HEK293 (cell line): ENCODE results near the gene FRMD8.
A peak's percentile ranks its signal among the peaks of the same experiment; 100 is the strongest.

Source experiments
- GLIS1 ChIP-seq: fragments of 450-650 bp; formaldehyde crosslinking; IDR thresholded peaks from 2 replicates; pipeline ENCODE4 v1.5.1; 2016; ENCODE audit warnings: missing biosample characterization, missing genetic modification characterization
- HOXD13 ChIP-seq: sonication (generic); formaldehyde crosslinking; IDR thresholded peaks from 2 replicates; pipeline ENCODE4 v1.8.0; 2022; ENCODE audit warnings: missing genetic modification reagents, borderline replicate concordance
- KLF16 ChIP-seq: fragments of 450-650 bp; formaldehyde crosslinking; IDR thresholded peaks from 2 replicates; pipeline ENCODE4 v1.5.1; 2017; ENCODE audit warnings: missing biosample characterization, missing genetic modification characterization
- KLF8 ChIP-seq: fragments of 450-650 bp; formaldehyde crosslinking; IDR thresholded peaks from 2 replicates; pipeline ENCODE4 v1.5.1; 2016; ENCODE audit warnings: missing biosample characterization, missing genetic modification characterization
- OSR2 ChIP-seq: fragments of 450-650 bp; formaldehyde crosslinking; IDR thresholded peaks from 2 replicates; pipeline ENCODE4 v1.5.1; 2016; ENCODE audit warnings: missing biosample characterization, missing genetic modification characterization
- OVOL3 ChIP-seq: fragments of 450-650 bp; formaldehyde crosslinking; IDR thresholded peaks from 2 replicates; pipeline ENCODE4 v1.5.1; 2016; ENCODE audit warnings: missing biosample characterization, missing genetic modification characterization
- SETDB1 ChIP-seq: IDR thresholded peaks from one replicate; pipeline ENCODE4 v1.6.1; 2017; ENCODE audit warnings: mild to moderate bottlenecking, low read length, moderate library complexity, mixed read lengths; ENCODE audit not compliant: insufficient read length
- ZFHX2 ChIP-seq: fragments of 450-650 bp; formaldehyde crosslinking; conservative IDR thresholded peaks from 2 replicates; pipeline ENCODE4 v1.5.1; 2016; ENCODE audit warnings: missing biosample characterization, missing genetic modification characterization
- ZFP41 ChIP-seq: fragments of 450-650 bp; formaldehyde crosslinking; IDR thresholded peaks from 2 replicates; pipeline ENCODE4 v1.5.1; 2016; ENCODE audit warnings: missing biosample characterization, missing genetic modification characterization, borderline replicate concordance
- ZNF132 ChIP-seq: fragments of 450-650 bp; formaldehyde crosslinking; IDR thresholded peaks from 2 replicates; pipeline ENCODE4 v1.5.1; 2017; ENCODE audit warnings: missing biosample characterization, missing genetic modification characterization, borderline replicate concordance
- ZNF169 ChIP-seq: fragments of 450-650 bp; formaldehyde crosslinking; IDR thresholded peaks from 2 replicates; pipeline ENCODE4 v1.5.1; 2016; ENCODE audit warnings: missing biosample characterization, missing genetic modification characterization
- ZNF211 ChIP-seq: fragments of 450-650 bp; formaldehyde crosslinking; IDR thresholded peaks from 2 replicates; pipeline ENCODE4 v1.5.1; 2016; ENCODE audit warnings: low read depth, missing biosample characterization, missing genetic modification characterization
- ZNF223 ChIP-seq: fragments of 450-650 bp; formaldehyde crosslinking; IDR thresholded peaks from 2 replicates; pipeline ENCODE4 v1.5.1; 2016; ENCODE audit warnings: missing biosample characterization, missing genetic modification characterization
- ZNF266 ChIP-seq: fragments of 450-650 bp; formaldehyde crosslinking; IDR thresholded peaks from 2 replicates; pipeline ENCODE4 v1.5.1; 2016; ENCODE audit warnings: missing biosample characterization, missing genetic modification characterization, low read depth
- ZNF555 ChIP-seq: fragments of 450-650 bp; formaldehyde crosslinking; conservative IDR thresholded peaks from 2 replicates; pipeline ENCODE4 v1.5.1; 2017; ENCODE audit warnings: missing biosample characterization, mild to moderate bottlenecking, missing genetic modification characterization, inconsistent platforms
- ZNF701 ChIP-seq: fragments of 450-650 bp; formaldehyde crosslinking; IDR thresholded peaks from 2 replicates; pipeline ENCODE4 v1.5.1; 2016; ENCODE audit warnings: missing biosample characterization, missing genetic modification characterization
- ZNF707 ChIP-seq: fragments of 450-650 bp; formaldehyde crosslinking; IDR thresholded peaks from 2 replicates; pipeline ENCODE4 v1.5.1; 2016; ENCODE audit warnings: missing biosample characterization, missing genetic modification characterization
- ZNF747 ChIP-seq: fragments of 450-650 bp; formaldehyde crosslinking; IDR thresholded peaks from 2 replicates; pipeline ENCODE4 v1.5.1; 2016; ENCODE audit warnings: missing biosample characterization, missing genetic modification characterization
- ZNF785 ChIP-seq: fragments of 450-650 bp; formaldehyde crosslinking; IDR thresholded peaks from 2 replicates; pipeline ENCODE4 v1.5.1; 2016; ENCODE audit warnings: missing biosample characterization, missing genetic modification characterization
- ZNF830 ChIP-seq: fragments of 450-650 bp; IDR thresholded peaks from 2 replicates; pipeline ENCODE4 v1.5.0; 2018; ENCODE audit warnings: missing biosample characterization, missing genetic modification characterization, low read depth, mild to moderate bottlenecking, moderate library complexity
- ZNF837 ChIP-seq: fragments of 450-650 bp; formaldehyde crosslinking; IDR thresholded peaks from 2 replicates; pipeline ENCODE4 v1.5.1; 2016; ENCODE audit warnings: missing biosample characterization, missing genetic modification characterization
- ZSCAN30 ChIP-seq: fragments of 450-650 bp; IDR thresholded peaks from 2 replicates; pipeline ENCODE4 v1.5.1; 2018; ENCODE audit warnings: missing biosample characterization, mild to moderate bottlenecking, missing genetic modification characterization, moderate library complexity
- TF ChIP-seq, protein P1 (sequence below): fragments of 450-650 bp; formaldehyde crosslinking; IDR thresholded peaks from 2 replicates; pipeline ENCODE4 v1.5.1; 2016; ENCODE audit warnings: missing biosample characterization, missing genetic modification characterization
- TF ChIP-seq, protein P2 (sequence below): fragments of 450-650 bp; formaldehyde crosslinking; IDR thresholded peaks from 2 replicates; pipeline ENCODE4 v1.5.1; 2016; ENCODE audit warnings: missing biosample characterization, missing genetic modification characterization
- TF ChIP-seq, protein P3 (sequence below): fragments of 450-650 bp; formaldehyde crosslinking; IDR thresholded peaks from 2 replicates; pipeline ENCODE4; 2016; ENCODE audit warnings: missing biosample characterization, missing genetic modification characterization
- TF ChIP-seq, protein P4 (sequence below): fragments of 450-650 bp; formaldehyde crosslinking; IDR thresholded peaks from 2 replicates; pipeline ENCODE4 v1.5.1; 2016; ENCODE audit warnings: missing biosample characterization, missing genetic modification characterization
- TF ChIP-seq, protein P5 (sequence below): fragments of 450-650 bp; formaldehyde crosslinking; IDR thresholded peaks from 2 replicates; pipeline ENCODE4 v1.5.1; 2016; ENCODE audit warnings: missing biosample characterization, missing genetic modification characterization
- TF ChIP-seq, protein P6 (sequence below): fragments of 450-650 bp; formaldehyde crosslinking; IDR thresholded peaks from 2 replicates; pipeline ENCODE4 v1.5.1; 2017; ENCODE audit warnings: missing biosample characterization, missing genetic modification characterization
- TF ChIP-seq, protein P7 (sequence below): fragments of 450-650 bp; formaldehyde crosslinking; IDR thresholded peaks from 2 replicates; pipeline ENCODE4 v1.5.1; 2017; ENCODE audit warnings: missing biosample characterization, missing genetic modification characterization

FRMD8 gene

DNA sequence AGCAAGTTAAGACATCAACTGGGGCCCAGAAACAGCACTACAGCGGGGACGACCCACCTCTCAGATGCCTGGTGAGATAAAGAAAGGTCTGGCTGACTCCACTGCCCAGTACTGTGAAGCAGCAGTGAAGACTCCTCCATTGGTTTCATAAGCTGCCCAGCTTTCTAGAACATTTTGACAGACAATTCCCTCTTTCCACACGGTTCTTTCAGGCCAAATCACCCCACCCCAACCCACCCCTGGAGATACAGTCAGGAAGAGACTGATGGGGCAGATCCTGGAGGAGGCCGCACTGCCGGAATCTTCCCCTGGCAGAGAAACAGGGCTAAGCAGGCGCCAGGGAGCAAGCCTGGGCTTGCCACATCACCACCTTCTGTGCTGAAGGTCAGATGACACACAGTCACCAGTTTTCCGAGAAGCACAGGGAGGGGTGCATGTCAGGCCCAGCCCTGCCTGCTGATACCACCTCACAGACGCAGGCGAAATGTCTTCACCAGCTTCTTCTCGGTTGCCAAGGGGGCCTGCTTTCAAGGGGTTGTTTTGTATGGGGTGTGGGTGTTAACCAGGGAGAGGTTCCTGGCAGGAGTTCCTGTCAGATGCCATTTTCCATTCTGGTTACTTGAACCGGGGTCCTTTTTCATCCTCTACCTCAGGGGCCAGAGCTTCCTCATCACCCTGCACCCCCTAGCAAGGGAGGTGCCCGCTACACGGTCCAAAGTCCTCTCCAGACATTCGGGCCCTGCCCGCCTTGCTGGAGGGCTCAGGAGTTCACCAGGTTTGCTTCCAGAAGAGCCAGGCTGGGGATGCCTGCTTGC is 34.7 kb downstream of the FRMD8 start (continued):
- TF ChIP-seq, protein P1, sequence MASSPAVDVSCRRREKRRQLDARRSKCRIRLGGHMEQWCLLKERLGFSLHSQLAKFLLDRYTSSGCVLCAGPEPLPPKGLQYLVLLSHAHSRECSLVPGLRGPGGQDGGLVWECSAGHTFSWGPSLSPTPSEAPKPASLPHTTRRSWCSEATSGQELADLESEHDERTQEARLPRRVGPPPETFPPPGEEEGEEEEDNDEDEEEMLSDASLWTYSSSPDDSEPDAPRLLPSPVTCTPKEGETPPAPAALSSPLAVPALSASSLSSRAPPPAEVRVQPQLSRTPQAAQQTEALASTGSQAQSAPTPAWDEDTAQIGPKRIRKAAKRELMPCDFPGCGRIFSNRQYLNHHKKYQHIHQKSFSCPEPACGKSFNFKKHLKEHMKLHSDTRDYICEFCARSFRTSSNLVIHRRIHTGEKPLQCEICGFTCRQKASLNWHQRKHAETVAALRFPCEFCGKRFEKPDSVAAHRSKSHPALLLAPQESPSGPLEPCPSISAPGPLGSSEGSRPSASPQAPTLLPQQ, result peak; percentile 53
- TF ChIP-seq, protein P2, sequence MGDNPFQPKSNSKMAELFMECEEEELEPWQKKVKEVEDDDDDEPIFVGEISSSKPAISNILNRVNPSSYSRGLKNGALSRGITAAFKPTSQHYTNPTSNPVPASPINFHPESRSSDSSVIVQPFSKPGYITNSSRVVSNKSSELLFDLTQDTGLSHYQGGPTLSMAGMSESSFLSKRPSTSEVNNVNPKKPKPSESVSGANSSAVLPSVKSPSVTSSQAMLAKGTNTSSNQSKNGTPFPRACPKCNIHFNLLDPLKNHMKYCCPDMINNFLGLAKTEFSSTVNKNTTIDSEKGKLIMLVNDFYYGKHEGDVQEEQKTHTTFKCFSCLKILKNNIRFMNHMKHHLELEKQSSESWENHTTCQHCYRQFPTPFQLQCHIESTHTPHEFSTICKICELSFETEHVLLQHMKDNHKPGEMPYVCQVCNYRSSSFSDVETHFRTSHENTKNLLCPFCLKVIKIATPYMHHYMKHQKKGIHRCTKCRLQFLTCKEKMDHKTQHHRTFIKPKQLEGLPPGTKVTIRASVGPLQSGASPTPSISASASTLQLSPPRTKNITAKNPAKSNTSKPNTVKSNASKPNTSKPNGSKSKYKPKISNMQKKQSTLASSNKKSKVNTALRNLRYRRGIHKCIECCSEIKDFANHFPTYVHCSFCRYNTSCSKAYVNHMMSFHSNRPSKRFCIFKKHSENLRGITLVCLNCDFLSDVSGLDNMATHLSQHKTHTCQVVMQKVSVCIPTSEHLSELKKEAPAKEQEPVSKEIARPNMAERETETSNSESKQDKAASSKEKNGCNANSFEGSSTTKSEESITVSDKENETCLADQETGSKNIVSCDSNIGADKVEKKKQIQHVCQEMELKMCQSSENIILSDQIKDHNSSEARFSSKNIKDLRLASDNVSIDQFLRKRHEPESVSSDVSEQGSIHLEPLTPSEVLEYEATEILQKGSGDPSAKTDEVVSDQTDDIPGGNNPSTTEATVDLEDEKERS, result no peak
- TF ChIP-seq ZSCAN30 (tag by site-specific recombination), result peak; percentile 85
- TF ChIP-seq ZNF132 (tag by site-specific recombination), result no peak
- TF ChIP-seq, protein P3, sequence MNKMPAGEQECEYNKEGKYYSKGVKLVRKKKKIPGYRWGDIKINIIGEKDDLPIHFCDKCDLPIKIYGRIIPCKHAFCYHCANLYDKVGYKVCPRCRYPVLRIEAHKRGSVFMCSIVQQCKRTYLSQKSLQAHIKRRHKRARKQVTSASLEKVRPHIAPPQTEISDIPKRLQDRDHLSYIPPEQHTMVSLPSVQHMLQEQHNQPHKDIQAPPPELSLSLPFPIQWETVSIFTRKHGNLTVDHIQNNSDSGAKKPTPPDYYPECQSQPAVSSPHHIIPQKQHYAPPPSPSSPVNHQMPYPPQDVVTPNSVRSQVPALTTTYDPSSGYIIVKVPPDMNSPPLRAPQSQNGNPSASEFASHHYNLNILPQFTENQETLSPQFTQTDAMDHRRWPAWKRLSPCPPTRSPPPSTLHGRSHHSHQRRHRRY, result no peak
- TF ChIP-seq ZNF837 (tag by site-specific recombination), result no peak
- no peak for TF ChIP-seq ZNF169 (tag by site-specific recombination)
- peak; percentile 97 for TF ChIP-seq KLF8 (tag by site-specific recombination)
- TF ChIP-seq OSR2 (tag by site-specific recombination), result peak; percentile 47
- TF ChIP-seq, protein P4, sequence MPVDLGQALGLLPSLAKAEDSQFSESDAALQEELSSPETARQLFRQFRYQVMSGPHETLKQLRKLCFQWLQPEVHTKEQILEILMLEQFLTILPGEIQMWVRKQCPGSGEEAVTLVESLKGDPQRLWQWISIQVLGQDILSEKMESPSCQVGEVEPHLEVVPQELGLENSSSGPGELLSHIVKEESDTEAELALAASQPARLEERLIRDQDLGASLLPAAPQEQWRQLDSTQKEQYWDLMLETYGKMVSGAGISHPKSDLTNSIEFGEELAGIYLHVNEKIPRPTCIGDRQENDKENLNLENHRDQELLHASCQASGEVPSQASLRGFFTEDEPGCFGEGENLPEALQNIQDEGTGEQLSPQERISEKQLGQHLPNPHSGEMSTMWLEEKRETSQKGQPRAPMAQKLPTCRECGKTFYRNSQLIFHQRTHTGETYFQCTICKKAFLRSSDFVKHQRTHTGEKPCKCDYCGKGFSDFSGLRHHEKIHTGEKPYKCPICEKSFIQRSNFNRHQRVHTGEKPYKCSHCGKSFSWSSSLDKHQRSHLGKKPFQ (tag by site-specific recombination), result no peak
- no peak for TF ChIP-seq HOXD13
- no peak for TF ChIP-seq ZNF211 (tag by site-specific recombination)
- TF ChIP-seq ZNF223, result no peak
- no peak for TF ChIP-seq ZNF747 (tag by site-specific recombination)
- TF ChIP-seq, protein P5, sequence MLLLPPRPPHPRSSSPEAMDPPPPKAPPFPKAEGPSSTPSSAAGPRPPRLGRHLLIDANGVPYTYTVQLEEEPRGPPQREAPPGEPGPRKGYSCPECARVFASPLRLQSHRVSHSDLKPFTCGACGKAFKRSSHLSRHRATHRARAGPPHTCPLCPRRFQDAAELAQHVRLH (tag by site-specific recombination), result no peak
- peak; percentile 93 for TF ChIP-seq GLIS1 (tag by site-specific recombination)
- TF ChIP-seq KLF16, result no peak
- TF ChIP-seq ZFP41 (tag by site-specific recombination), result no peak
- no peak for TF ChIP-seq ZNF266
- no peak for TF ChIP-seq ZNF707 (tag by site-specific recombination)
- TF ChIP-seq, protein P6, sequence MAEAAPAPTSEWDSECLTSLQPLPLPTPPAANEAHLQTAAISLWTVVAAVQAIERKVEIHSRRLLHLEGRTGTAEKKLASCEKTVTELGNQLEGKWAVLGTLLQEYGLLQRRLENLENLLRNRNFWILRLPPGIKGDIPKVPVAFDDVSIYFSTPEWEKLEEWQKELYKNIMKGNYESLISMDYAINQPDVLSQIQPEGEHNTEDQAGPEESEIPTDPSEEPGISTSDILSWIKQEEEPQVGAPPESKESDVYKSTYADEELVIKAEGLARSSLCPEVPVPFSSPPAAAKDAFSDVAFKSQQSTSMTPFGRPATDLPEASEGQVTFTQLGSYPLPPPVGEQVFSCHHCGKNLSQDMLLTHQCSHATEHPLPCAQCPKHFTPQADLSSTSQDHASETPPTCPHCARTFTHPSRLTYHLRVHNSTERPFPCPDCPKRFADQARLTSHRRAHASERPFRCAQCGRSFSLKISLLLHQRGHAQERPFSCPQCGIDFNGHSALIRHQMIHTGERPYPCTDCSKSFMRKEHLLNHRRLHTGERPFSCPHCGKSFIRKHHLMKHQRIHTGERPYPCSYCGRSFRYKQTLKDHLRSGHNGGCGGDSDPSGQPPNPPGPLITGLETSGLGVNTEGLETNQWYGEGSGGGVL (tag by site-specific recombination), result peak; percentile 46; the same call in 1 of the 2 replicates
- TF ChIP-seq ZNF701 (tag by site-specific recombination), result no peak
- no peak for TF ChIP-seq ZNF785 (tag by site-specific recombination)
- TF ChIP-seq OVOL3 (tag by site-specific recombination), result no peak
- TF ChIP-seq ZFHX2 (tag by site-specific recombination), result peak; percentile 41
- TF ChIP-seq, protein P7, sequence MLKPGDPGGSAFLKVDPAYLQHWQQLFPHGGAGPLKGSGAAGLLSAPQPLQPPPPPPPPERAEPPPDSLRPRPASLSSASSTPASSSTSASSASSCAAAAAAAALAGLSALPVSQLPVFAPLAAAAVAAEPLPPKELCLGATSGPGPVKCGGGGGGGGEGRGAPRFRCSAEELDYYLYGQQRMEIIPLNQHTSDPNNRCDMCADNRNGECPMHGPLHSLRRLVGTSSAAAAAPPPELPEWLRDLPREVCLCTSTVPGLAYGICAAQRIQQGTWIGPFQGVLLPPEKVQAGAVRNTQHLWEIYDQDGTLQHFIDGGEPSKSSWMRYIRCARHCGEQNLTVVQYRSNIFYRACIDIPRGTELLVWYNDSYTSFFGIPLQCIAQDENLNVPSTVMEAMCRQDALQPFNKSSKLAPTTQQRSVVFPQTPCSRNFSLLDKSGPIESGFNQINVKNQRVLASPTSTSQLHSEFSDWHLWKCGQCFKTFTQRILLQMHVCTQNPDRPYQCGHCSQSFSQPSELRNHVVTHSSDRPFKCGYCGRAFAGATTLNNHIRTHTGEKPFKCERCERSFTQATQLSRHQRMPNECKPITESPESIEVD, result 0 out of 2 replicates have a peak, but pooled peaks have one; percentile 19
- TF ChIP-seq SETDB1, result no peak
- no peak for TF ChIP-seq ZNF555
- TF ChIP-seq ZNF830 (tag by site-specific recombination), result no peak
